HL-60 (cell line): Measurements from ENCODE around the gene MGST1.
A peak's percentile ranks its signal among the peaks of the same experiment; 100 is the strongest.
"Not testable (repeated sequence)": the region's sequence is repeated elsewhere in the genome, so short reads cannot be mapped to it uniquely, and the experiment has no call there.

Experiments used
- DNase-seq, 2 experiments: peaks; one replicate each; pipeline ENCODE4 v3.0.0-alpha.2; 2010 to 2020; ENCODE audit warnings: low read depth in 1 of 2, low spot score in 1 of 2
- H3K27ac ChIP-seq: fragments of 250-450 bp; sonication (Bioruptor Pico); replicated peaks from 2 replicates; pipeline ENCODE4 v1.5.1; 2020; ENCODE audit warnings: mild to moderate bottlenecking, moderate library complexity
- H3K27me3 ChIP-seq: fragments of 250-450 bp; sonication (Bioruptor Pico); 2 replicates; pipeline ENCODE4 v1.5.1; 2021; ENCODE audit warnings: mild to moderate bottlenecking, moderate library complexity; ENCODE audit not compliant: insufficient read depth, poor library complexity, severe bottlenecking
- H3K4me3 ChIP-seq: replicated peaks from 2 replicates; pipeline ENCODE4 v1.5.1; 2011; ENCODE audit warnings: mild to moderate bottlenecking, control low read depth, low read length; ENCODE audit not compliant: insufficient read depth
- CTCF ChIP-seq: IDR thresholded peaks from one replicate; pipeline ENCODE4 v1.5.1; 2011; ENCODE audit warnings: low read length, control low read depth, inconsistent platforms; ENCODE audit not compliant: insufficient read depth
- GABPA ChIP-seq: IDR thresholded peaks from 2 replicates; pipeline ENCODE4 v1.6.1; 2012; ENCODE audit warnings: low read depth
- POLR2AphosphoS5 ChIP-seq: IDR thresholded peaks from 2 replicates; pipeline ENCODE4 v1.6.1; 2012; ENCODE audit warnings: low read depth
- REST ChIP-seq: IDR thresholded peaks from 2 replicates; pipeline ENCODE4 v1.6.1; 2012; ENCODE audit warnings: low read depth; ENCODE audit not compliant: insufficient replicate concordance
- SPI1 ChIP-seq: IDR thresholded peaks from 2 replicates; pipeline ENCODE4 v1.6.1; 2012; ENCODE audit warnings: low read depth, mild to moderate bottlenecking, borderline replicate concordance

Gene MGST1

GRCh38 chr12:16370096-16370495 is 22.7 kb downstream of the MGST1 start:
- no peak for DNase-seq
- Histone ChIP-seq H3K4me3 (no peak overlapping the region), H3K27me3 (no peaks in the 10 kb centered on the region), H3K27ac (no peak overlapping the region)
- TF ChIP-seq CTCF (no peak), GABPA (no peak), REST (no peak), SPI1 (no peak), POLR2AphosphoS5 (no peak)

- not testable (repeated sequence) for H3K27ac ChIP-seq, H3K4me3 ChIP-seq, DNase-seq, H3K27me3 ChIP-seq
Measured at GRCh38 chr12:16382652-16383312, 35.3 kb downstream of the MGST1 start.

GRCh38 chr12:16384732-16385131 is 37.3 kb downstream of the MGST1 start:
- TF ChIP-seq REST (no peak), SPI1 (no peak), POLR2AphosphoS5 (no peak), CTCF (no peak), GABPA (no peak)

GRCh38 chr12:16385782-16386646 is 38.6 kb downstream of the MGST1 start:
- no peaks in the 10 kb centered on the region for H3K27me3 ChIP-seq
- H3K27ac ChIP-seq = no peak overlapping the region
- TF ChIP-seq GABPA (no peak), CTCF (no peak), POLR2AphosphoS5 (no peak), SPI1 (no peak), REST (no peak)
- DNase-seq = peak in 1 of 2 experiments; percentile 18
- H3K4me3 ChIP-seq = no peak overlapping the region

More at GRCh38 chr12:16384732-16385131, 37.3 kb downstream of the MGST1 start:
- DNase-seq = no peak
- Histone ChIP-seq H3K4me3 (no peak overlapping the region), H3K27ac (no peak overlapping the region), H3K27me3 (no peaks in the 10 kb centered on the region)
